Activated CD8-positive, alpha-beta memory T cell treated with anti-CD3 and anti-CD28 coated beads, Interleukin-2, amount 50 U/mL, for 1 hour (primary cell): ENCODE results near the gene RTN4RL2.

Source experiments
- DNase-seq: peaks from one replicate; pipeline ENCODE4 v3.0.0-alpha.2; 2020; ENCODE audit errors: extremely low read depth

Gene RTN4RL2

DNA sequence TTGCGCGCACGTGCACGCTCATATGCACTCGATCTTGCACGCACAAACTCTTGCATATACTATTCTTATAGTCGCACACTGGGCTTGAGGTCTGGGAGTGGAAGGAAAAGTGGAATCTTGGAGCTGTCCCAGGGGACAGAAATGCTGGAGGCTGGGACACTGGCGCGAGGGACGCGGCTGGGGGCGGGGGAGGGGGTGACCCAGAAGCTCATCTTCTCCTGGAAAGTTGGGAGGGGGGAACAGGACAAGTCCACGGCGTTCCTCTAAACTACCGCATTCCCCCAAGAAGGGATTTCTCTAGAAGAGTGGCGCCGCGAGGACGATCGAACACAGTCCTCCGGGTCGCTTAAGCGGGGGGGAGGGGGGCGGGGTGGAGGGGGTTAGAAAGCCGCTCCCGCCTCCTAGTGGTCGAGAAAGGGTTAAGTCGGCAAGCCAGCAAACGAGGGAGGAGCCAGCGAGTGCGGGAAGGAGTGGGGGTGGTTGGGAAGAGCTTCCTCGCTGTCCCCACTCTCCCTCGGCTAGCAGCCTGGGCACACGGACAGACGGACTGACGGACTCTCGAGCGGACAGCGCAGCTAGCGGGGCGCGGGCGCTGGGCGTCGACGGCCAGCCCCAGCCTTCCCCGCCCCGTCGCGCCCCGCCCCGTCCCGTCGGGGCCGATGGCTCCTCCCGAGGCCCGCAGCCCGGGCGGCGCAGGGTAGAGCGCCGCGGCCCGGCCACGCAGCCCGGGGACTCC lies at the start of gene RTN4RL2:
RTN4RL2 (plus strand) TSS at position 507 of the 736 bp plus-strand sequence. CDS start 338 bp downstream, outside the sequence.
- DNase-seq = no peak

DNA sequence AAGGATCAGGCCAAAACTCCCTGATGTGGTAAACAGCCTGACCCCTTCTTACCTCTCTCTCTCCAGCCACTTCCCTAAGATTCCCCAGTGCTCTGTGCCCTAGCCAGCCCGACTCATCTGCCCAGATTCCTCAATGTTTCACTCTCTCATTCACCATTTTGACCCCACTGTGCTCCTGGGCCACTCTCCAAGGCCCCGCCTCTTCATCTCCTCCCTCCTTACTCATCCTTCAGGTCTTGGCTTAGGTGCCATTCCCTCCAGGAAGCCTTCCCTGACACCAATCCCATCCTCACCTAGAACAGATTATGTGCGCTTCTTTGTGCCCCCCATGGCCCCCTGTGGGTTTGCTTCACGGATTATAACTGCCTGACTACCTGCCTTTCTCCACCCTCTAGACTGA lies 46.6 kb upstream of the RTN4RL2 start:
- DNase-seq = no peak

DNA sequence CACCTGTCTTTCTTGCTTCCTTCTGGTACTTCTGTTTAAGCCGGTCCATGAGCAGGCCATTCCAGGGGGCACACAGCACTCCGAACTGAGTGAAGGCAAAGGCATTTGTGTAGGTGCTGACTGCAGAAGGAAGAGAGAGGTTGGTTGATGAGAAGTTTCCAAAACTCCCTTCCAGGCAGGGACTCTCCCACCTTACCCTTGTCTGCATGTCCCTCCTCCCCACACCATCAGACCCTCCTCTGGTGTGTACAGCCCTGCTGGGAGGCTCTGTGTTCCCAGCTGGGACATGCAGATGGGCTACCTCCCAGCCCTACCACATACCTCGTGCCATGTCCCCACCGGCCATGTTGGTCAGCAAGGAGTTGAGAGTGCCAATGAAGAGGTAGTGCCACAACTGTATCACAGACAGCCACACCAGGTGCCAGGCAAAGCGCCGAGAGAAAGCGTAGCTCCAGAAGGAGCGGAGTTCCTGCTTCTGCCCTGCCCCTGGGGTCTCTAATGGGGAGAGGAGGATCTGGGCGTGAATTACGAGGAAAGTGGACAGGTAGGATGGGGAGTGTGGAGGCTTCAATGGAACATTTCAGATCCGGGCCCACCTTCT lies 45.6 kb upstream of the RTN4RL2 start:
- no peak for DNase-seq

DNA sequence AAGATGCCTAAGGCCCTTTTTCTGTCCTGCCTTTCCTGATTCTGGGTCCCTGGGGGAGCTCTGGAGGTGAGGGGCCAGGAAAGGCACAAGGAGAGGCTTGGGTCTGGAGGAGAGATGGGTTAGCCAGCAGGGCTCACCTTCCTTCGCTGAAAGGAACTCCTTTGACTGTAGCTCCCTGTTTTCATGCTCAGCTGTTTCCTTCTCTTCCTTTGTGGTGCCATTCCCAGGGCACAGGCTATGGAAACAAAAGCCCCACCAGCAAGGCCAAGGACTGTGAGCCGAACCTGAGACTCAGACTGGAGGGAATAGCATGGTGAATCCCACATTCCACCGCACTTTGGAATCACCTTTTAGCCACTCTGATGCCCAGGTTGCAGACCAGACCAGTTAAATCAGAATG lies 43.9 kb upstream of the RTN4RL2 start:
- DNase-seq = no peak

DNA sequence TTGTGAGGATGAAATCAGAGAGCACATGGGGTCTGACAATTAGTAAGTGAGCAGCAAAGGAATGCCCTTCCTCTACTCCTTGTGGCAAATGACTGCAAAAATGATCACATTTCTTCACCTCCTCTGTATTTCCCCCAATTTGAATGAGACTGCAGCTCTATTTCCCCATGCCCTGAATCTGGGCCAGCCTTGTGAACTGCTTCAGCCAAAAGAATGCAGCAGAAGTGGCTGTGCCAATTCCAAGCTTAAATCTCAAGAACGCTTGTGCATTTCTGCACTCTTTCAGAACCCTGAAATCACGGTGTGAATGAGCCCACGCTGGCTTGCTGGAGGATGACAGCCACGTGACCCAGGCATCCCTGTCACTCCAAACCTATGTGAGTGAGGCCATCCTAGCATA lies 43.3 kb upstream of the RTN4RL2 start:
- no peak for DNase-seq

DNA sequence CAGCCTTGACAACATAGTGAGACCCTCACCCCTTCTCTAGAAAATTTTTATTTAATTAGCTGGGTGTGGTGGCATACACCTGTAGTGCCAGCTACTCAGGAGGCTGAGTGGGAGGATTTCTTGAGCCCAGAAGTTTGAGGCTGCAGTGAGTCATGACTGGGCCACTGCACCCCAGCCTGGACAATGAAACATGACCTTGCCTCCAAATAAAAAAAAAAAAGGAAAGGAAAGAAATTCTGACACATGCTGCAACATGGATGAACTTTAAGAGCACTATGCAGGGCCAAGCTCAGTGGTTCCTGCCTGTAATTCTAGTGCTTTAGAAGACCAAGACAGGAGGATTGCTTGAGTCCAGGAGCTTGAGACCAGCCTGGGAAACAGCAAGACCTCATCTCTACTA lies 42.2 kb upstream of the RTN4RL2 start:
- DNase-seq = no peak

DNA sequence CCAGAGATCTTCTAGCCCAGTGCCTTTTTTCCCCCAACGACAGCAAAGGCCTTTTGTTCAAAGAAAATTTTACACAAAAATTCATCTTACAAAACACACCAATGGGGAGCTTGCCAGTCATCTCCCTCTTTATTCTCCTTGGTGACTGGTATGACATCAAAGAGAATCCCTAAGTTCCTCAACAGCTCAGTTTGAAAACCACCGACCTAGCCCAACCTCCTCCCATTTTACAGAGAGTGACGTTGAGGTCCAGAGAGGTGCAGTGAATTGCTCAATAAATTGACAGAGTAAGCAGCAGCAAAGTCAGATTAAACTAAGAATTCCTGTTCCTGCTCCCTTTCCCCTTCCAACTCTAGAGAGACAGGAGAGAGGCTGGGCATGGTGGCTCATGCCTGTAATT lies 41.2 kb upstream of the RTN4RL2 start:
- DNase-seq = no peak

DNA sequence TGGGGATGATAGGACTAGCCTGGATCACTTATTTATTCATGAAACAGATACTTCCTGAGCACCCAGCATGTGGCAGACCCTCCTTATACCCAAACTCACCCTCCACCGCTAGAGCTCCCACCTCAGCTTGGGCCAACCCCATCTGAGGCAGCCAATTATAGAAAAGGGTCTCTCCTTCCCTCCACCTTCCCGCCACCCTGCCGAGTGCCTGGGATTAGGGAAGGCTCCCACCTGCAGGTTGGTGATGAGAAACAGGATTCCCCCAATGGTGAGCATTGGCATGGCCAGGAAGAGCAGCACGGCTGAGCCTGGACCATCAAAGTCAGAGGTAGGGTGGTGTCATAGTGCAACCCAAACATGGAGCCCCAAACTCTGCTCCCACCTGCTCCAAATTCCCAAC lies 39.3 kb upstream of the RTN4RL2 start:
- no peak for DNase-seq

DNA sequence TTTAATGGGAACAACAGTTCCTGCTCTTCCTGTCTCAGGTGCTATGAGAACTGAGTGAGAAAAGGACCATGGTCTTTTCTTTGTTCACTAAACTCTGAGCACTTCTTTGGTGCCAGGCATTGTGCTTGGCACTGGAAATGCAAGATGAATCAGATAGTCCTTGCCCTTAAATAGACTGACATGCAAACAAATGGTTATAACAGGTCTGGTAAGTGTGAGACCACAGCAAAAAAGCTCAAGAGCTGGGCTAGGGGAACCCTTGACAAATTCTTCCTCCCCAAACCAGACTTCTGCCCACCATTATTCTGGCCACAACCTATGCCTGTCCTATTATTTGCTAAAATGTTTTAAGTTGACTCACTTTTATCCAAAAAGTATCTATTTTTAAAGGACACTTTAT lies 38.5 kb upstream of the RTN4RL2 start:
- no peak for DNase-seq

DNA sequence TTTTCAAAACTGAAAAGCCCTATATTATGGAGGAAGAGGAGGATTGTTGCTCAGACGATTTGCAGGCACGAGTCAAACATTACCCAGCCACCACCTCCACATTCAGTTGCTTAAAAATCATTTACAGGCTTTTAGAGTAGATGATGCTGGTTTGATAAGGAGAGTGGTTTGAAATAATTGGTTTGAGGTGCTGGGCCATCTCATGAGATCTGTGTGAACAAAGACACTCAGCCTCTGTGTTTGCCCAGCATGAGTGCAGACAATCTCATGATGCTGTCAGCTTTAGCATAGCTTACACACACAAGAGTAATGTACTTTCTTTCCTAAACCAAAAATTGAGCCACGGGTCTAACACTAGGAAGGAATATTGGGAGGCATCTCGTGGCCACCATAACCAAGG lies 37.7 kb upstream of the RTN4RL2 start:
- DNase-seq = no peak

DNA sequence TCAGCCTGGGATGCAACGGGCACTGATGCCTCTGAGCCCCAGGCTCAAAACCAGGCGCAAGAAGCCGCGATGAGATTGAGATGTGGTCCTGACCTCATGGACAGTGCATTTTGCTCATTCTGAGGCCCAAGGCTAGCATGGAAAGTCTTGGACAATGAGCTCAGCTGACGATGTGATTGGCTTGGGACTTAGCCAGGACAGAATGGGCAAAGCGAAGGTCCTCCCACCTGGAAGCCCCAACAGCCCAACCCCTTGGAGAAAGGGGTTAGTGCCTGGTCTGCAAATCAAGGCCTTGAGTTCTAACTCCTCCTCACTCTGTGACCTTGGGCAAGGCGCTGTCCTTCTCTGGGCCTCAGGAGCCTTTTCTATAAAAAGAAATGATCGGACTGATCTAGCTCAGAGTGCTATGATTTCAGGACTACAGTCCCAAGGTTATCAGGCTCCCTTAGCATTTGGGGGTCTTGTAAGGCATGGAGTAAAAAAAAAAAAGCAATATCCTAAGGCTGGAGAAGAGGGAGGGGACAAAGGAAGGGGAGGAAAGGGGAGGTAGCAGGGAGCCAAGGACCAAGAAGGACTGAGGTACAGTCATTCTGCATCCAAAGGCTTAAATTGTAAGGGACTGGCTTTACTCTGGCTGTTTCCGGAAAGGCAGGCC lies 36.1 kb upstream of the RTN4RL2 start:
- DNase-seq = no peak

DNA sequence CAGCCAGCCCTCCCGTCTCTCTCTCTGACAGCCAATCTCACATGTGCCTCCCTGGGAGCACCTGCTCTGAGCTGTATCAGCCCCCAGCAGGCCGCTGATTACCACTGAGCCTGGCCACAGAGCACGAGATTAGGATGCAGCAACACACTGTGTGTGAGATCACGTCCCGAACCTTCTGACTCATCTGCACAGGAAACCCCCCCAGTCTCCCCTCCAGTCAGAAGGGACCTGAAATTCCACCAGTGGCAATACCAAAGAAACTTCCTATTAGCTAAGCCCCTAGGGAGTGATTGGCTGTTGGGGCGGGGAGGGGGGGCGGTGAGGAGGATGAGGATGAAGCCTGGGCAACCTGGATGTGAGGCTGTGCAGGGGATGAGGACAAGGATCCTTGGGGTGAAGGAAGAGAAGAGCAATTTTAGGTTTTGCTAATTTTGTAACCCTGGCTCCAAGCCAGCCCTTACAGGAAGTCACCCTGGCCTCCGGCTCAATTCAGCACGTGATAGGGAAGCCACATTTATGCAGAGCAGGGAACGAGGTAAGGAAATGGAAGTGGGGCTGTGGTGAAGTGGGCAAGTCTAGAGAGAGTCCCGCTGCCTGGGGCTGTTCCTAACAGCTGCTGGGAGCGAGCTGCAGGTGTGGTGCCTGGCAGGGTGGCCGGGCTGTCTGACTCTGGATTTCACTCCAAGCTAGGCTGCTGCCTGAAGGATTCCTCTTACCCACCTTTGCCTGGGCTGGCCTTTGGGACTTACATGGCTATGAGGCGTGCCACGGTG lies 35.4 kb upstream of the RTN4RL2 start:
- peak; percentile 71 for DNase-seq

DNA sequence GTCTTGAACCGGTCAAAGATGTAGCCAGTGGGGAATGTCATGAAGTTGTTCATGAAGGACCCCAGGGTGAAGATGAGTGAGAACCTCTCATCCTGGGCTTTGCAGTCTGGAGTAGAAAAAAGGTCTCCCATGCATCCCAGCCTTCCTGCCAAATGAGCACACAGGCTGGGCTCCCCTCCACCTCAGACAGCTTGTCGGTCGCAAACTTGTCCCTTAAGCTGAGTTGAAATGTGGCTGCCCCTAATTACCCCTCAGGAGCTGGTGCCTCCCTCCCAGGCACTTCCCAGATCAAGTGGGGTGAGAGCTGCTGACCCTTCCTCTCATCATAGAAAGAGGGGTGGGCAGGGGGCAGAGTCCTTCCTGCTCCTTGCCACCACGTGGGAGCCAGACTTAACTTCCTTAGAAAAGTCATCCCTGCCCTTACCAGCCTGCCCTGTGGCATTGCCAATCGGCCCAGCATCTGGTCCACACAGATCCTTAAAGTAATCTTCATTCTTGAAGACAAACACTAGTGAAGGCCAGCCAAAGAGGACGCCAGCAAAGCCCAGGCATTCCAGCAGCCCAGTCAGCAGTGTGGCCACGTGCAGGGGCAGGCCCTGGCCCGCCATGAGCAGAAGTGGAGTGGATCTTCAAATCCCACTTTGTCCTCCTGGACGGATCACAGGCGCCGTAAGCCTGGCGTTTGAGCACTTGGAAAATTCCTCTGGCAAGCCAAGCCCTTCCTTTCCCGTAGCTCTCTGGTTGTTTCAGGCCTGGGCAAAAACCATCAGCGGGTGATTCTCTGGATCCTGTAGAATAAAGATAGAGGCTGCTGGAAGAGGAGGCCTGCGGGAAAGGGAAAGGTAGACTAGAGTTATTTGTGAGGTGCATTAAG lies 34.5 kb upstream of the RTN4RL2 start:
- no peak for DNase-seq

DNA sequence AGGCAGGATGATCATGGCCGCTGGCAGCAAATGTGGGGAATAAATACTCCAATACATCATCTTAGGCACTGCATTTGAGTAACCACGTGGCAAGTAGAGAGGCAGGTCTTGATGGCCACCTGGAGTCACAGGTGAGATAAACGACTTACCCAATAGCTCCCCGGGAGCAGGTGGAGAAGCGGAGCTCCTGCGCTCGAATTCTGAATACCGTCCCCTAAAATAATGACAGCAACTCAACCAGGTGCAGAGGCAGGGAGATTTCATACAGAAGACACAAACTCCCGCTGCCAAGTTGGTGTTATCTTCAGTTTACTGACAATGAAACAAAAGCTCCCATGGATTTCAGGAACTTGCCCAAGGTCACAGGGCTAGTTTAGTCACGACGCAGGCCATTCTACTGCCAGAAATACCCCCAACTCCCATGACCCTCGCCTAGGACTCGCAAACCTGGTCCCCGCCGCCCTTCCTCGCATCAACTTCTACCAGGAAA lies 33.8 kb upstream of the RTN4RL2 start:
- no peak for DNase-seq

DNA sequence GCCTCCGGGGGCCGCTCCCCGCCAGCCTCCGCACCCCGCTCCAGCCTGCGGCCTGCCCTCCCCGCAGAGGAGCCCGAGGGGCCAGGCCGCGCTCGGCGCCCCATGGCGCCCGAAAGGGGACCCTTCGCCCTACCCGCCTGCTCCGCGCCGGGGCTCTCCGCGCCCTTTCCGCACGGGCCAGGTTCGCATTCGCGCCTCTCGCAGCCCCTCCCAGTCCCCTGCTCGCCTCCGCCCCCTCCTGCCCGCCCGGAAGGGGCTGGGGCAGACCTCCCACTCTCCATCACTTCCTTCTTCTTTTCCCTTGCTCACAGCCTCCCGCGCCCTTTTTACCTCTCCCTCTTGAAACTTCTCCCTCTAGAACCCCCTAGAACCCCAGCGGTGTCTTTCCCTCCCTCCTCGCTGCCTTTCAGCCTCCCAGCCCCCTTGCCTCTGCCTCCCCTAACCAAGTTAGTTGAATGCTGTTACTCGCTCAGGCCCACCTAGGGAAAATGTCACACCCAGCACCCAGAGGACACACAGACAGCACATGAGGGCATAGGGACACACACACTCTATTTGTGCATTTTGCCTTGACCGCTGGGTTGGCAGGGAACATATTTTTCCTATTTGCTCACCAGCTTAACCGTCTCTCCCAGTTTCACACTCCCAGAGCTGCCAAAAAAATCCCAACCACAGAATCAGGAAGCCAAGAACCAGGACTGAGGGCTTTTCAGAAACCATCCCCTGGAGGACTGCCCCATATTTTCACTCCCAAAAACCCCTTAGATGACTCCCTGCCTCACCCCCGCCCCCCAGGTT lies 33.2 kb upstream of the RTN4RL2 start, which contains the start of gene SLC43A3:
SLC43A3 (minus strand) TSS at position 193 of the 798 bp plus-strand sequence. CDS start 949 bp downstream, outside the sequence.
- DNase-seq = no peak

DNA sequence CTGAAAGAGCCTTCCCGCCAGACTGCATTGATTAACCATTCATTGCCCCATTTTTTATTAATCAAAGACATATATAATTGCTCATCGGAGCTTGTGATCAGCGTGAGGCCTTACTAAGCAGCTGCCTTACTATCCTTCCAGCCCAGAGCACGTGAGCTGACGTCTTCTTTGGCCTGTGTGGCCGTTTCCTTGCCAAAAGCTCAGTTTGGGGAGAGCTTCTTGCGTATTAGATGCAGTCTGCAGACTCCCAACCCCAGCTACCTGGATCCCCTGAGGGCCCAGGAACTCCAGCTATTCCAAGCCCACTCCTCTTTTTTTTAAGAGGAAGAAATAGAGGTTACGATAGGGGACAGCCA lies 32.6 kb upstream of the RTN4RL2 start:
- no peak for DNase-seq

DNA sequence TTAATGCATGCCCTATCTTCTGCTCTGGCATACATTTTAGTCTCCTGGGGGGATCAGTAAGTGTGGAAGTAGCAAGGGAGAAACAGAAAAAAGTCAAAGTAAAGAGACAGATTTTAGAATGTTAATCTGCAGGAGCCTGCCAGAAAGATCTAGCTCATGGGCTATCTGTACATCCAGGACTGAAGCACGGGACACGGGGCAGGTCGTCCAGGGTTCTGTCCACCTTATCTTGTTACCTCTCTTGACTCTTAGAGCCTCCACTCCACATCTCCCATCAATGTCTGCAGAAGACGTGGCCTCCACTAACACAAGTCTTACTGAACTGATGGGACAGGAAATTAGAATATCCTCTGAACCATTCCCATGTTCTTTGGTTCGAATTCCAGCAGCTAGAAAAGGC lies 31.7 kb upstream of the RTN4RL2 start:
- DNase-seq = no peak

DNA sequence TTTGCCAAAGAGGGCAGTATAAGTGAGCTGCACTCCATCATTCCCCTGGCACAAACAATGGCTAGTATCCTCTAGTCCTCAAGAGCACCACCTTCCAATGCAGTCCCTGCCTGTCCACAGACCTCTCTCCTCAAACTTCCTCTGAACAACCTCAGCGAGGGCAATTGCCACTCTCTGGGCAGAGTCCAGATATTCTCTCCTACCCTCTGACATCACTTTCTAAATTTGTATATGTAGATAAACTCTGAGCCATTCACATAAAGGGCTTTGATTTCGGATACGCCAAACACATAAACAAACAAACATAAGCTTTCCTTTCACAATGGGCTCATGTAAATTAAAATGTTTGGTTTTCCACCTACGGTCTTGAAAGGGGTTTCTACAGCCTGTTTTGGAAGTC lies 30.4 kb upstream of the RTN4RL2 start:
- no peak for DNase-seq

DNA sequence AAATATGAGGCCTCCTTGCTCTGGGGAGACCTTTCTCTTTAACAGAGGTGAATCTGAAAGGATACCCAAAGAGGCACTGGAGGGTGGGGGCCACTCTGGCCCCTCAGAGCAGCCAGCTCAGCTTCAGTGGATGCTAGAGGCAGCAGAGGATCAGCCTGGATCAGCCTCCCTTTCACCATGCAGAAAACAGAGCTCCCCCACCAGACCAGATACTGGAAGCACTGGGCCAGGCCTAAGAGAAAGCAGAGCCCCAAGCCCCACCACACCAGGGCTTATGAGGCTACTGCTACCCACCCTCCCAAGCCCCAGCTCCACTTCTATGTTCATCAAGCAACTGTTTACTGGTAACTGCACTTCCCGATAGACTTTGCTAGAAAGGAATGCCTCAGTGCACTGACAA lies 29.4 kb upstream of the RTN4RL2 start:
- no peak for DNase-seq

DNA sequence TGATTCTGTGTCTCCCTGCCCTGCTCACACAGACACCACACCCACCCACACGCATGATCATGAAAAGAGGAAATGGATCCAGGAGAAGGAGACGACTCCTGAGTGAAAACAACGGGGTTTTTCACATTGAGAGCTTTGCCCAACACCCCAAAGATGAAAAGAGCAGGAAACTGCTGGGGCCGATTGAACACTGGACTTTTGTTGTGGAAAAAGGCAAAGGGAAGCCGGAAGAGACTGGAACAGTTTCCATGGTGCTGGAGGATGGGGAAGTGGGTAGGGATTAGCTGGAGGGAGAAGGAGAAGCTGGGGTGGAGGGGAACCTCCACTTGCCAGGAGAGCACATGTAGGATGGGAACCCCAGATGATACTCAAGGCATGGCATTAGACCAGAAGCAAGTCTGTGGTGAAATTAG lies 28.2 kb upstream of the RTN4RL2 start:
- no peak for DNase-seq
